ENCODE data around the gene MARS1.

- TF ChIP-seq CTCF (IDR thresholded peaks at IDR 0.05; ENCODE audit: low read depth, low read length) (no peak), EZH2phosphoT487 (IDR thresholded peaks at IDR 0.05; ENCODE audit: low read depth) (no peak)
These were observed 36.6 kb upstream of the MARS1 start for GRCh38 chr12:57451233-57451778.

Measured in OCI-LY3 (cell line).